Stimulated activated CD4-positive, alpha-beta T cell treated with anti-CD3 and anti-CD28 coated beads, Interleukin-15, amount 100 ng/mL, for 1 hour (primary cell): ENCODE results near the gene BZW1.
"Not testable (repeated sequence)": the region's sequence is repeated elsewhere in the genome, so short reads cannot be mapped to it uniquely, and the experiment has no call there.

Experiments
- DNase-seq, 2 donors: peaks; one replicate each; pipeline ENCODE4 v3.0.0-alpha.2; 2020; ENCODE audit warnings: low read depth in 1 of 2, low spot score in 1 of 2

BZW1 gene

GRCh38 chr2:200790185-200790584, 21.5 kb upstream of the BZW1 start:
- DNase-seq, result no peak

DNA sequence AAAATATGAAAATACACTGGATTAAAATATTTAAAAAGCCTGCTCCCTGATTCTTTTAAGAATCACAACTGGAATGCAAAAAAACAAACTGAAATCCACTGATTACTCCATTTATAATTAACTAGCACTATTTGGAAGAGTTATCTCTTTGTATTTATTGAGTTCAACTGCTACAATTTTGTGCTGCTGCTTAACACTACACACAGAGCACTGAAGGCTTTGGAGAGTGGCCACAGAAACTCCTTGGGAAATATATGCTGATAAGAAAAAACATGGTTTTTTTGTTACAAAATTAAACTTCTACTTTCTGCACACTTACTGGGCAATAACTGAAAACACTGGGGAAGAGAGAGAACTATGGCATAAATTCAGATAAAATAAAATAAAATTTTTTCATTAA, 19.8 kb upstream of the BZW1 start:
- no peak for DNase-seq

DNA sequence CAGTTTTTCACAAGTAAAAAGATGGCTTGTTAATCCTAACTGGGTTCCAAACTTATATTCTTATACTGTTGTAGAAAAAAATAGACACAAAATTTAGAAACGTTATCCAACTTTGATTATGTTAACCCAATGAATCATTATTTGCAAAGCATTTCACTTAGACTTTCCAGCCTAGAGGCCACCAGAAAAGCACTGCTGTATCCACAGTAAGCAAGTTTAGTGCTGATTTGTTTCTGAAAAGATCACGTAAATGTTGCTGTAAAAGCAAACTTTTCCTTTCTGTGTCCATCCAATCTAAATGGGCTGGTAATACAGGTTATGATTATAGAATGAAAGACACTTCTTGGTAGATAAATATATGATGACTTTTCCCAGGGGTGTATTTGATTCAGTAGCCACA, 17.6 kb upstream of the BZW1 start:
- DNase-seq, result no peak

- no peak for DNase-seq
Measured at GRCh38 chr2:200795028-200795440, 16.7 kb upstream of the BZW1 start.

- DNase-seq, result no peak
Measured at GRCh38 chr2:200796561-200796960, 15.1 kb upstream of the BZW1 start.

GRCh38 chr2:200797242-200797770, 14.4 kb upstream of the BZW1 start:
- DNase-seq, result no peak

- no peak for DNase-seq
Measured at GRCh38 chr2:200798514-200798913, 13.2 kb upstream of the BZW1 start.

- DNase-seq, result no peak
Measured at GRCh38 chr2:200800458-200800857, 11.3 kb upstream of the BZW1 start.

GRCh38 chr2:200801431-200801830, 10.3 kb upstream of the BZW1 start:
- DNase-seq, result not testable (repeated sequence)

- no peak for DNase-seq
Measured at GRCh38 chr2:200809506-200810251, 2.0 kb upstream of the BZW1 start.

DNA sequence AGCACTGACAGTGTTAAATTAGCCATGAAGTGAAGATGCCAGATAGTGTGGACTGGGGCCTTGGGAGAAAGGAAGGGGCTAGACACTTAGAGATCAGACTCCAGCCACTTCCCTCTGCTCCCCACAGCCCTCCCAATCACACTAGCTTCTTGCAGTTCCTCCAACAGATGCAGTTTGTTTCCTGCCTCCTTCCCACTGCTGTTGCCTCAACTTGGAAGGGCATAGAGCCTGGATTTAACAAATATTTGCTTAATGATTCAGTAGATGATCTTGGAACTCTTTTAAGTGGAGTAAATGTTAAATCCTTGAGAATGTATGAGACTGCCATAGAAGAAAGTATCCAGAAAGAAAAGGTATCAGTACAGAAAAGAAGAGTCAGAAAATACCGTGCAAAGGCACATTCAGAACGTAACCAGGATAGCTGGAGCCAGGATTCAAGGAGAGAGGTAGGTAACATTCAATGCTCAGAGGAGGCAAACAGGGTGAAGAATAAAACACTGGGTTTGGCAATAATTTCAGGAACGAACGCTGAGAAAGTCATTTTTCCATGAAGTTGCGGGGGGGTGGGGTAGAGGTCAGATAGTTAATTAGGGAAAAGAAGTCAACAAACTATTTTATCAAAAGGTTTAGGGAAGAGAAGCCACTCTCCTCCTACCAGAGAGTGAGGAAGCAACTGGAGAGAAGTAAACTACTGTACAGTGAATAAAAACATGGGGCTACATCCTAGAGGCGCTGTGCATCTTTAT, 1.3 kb upstream of the BZW1 start:
- no peak for DNase-seq

DNA sequence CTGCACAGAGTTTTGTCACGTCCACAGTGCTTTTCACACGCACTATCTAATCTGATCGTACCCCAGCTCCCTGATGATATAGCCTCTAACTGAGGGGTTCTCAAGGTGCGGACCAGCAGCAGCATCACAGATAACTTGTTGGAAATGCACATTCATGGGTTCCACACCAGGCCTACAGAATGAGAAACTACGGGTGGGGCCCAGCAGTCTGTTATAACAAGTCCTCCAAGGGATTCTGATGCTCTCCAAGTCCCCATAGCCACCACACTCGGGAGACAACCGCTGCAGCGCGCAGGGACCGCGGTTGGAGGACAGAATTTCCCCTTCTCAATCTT, 745 bp upstream of the BZW1 start:
- no peak for DNase-seq

GRCh38 chr2:200812122-200813022, 662 bp downstream of the BZW1 start:
- peak; percentile 31 to 47 for DNase-seq

DNA sequence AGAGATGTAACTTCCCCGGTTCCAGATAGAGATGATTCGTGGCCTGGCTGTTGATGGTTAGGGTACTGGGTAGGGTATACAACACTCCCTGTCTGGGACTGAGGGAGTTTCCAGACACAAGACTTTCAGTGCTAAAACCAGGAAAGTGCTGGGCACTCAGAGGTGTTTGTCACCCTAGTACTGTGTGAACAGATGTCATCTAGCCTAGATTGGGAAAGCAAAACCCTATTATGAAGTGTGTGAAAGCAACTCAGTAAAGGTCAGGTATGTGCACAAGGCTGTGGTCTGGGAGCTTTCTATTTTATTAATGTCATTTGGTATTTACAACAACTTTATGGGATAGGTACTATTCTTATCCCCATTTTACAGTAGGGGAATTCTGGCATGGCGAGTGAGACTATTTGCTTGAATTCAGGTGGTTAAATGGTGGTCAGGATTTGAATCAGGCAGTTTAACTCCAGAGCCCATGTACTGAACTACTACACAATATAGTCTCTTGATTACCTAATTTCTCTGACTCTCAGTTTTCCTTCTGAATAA, 2.6 kb downstream of the BZW1 start:
- no peak for DNase-seq

DNA sequence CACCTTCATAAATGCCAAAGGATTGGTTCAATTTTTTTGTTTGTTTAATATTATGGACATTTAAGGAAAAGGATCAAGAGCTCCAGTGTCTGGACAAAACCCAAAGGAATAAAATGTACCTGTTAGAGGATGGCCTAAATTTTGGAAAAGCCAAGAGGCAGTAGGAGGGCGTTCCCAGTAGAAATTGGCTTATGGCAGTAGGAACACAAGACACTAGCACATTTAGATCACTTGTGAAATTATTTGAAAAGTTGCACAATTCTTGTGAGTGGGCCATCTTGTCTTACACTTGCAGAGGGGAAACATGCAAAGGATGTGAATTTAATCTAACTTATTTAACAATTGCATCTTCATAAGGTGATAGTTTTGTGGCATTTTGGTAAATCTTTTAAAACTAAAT, 3.2 kb downstream of the BZW1 start:
- no peak for DNase-seq

- not testable (repeated sequence) for DNase-seq
Measured at GRCh38 chr2:200818732-200819131, 7.0 kb downstream of the BZW1 start.

- DNase-seq, result no peak
Measured at GRCh38 chr2:200820573-200821234, 9.0 kb downstream of the BZW1 start.

DNA sequence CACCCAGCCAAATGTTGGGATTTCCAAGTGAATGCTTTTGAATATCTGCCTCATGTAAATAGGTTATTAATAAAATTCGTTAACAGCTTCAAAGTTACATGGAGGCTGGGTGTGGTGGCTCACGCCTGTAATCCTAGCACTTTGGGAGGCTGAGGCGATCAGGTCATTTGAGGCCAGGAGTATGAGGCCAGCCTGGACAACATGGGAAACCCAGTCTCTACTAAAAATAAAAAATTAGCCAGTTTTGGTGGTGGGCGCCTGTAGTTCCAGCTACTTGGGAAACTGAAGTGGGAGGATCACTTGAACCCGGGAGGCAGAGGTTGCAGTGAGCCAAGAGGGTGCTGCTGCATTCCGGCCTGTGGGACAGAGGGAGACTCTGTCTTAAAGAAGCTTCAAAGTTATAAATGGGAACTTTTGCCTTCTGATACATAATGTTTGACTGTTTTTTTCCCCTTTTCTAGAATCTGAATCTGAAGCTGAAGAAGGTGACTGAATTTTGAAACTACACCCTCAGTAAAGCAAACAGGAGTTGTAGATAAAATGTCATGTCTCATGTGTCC, 10.1 kb downstream of the BZW1 start:
- no peak for DNase-seq

DNA sequence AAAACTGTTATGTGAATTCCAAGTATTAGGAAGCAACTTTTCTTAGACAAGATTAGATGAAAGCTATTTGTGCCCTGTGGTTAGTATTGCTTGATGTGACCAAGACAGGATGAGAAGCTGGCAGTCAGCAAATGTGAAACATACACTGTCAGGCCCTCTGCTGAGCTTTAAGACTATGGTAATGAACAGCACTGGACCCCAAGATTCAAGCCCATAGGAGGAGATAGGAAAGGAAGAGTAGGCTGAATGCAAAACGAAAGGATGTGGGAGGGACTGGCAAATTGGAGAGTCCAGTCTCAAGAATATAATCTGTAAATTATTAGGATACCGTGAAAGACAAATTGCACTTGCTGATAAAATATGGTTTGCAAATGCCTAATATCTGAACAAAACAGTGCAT, 16.4 kb downstream of the BZW1 start:
- DNase-seq, result no peak

- DNase-seq, result no peak
Measured at GRCh38 chr2:200828572-200829257, 17.0 kb downstream of the BZW1 start.
